Endothelial cell of umbilical vein (primary cell): ENCODE results near the gene GKN2. TPM values are rescaled to one million over a fixed set of nuclear protein-coding genes. Genes with fewer than 3 reads are reported as not detected.

Experiments
- BruUV-seq: library from RNA; stranded (reverse); fragments of 400-500 nt; replicated peaks from 2 replicates; lab custom pipeline; 2021; lab: Mats Ljungman, UMichigan
- CTCF ChIA-PET: fragments of 300-600, 350-600 bp; sonication (Branson Sonifier 250); formaldehyde crosslinking; loops from one replicate; lab custom pipeline; 2021; ENCODE audit warnings: antibody characterized with exemption, inconsistent platforms; lab: Charles Lee
- POLR2A ChIA-PET: fragments of 300-600, 350-600 bp; sonication (Branson Sonifier 250); formaldehyde crosslinking; loops from one replicate; lab custom pipeline; 2021; ENCODE audit warnings: antibody characterized with exemption, inconsistent platforms; lab: Charles Lee
- DNase-seq: peaks from one replicate; pipeline ENCODE4 v3.0.0-alpha.2; 2011; ENCODE audit warnings: low read depth, low spot score
- FAIRE-seq: peaks from 2 replicates; lab custom pipeline; 2011; peaks lifted over from hg19 to GRCh38; lab: Jason Lieb, UNC
- H2AFZ ChIP-seq: 2 replicates; pipeline ENCODE4 v1.6.0; 2012; ENCODE audit warnings: low read depth, low read length, control low read depth, inconsistent platforms
- H3K27ac ChIP-seq: 2 replicates; pipeline ENCODE4 v1.5.1; 2011; ENCODE audit warnings: low read depth, mild to moderate bottlenecking, control low read depth, low read length, moderate library complexity; ENCODE audit not compliant: insufficient read depth
- H3K27me3 ChIP-seq, 2 experiments: 2 replicates each; pipeline versions ENCODE4 v1.6.0 to v1.6.1; 2011; ENCODE audit warnings: low read length in 2 of 2, mixed read lengths in 1 of 2; ENCODE audit not compliant: control insufficient read depth in 2 of 2, insufficient read depth in 2 of 2
- H3K36me3 ChIP-seq, 2 experiments: 2 replicates in 1 of 2; 3 replicates in 1 of 2; pipeline ENCODE4 v1.5.1; 2011; ENCODE audit warnings: low read length in 2 of 2, mild to moderate bottlenecking in 1 of 2, moderate library complexity in 1 of 2; ENCODE audit not compliant: control insufficient read depth in 2 of 2, insufficient read depth in 2 of 2; ENCODE audit errors: extremely low read depth in 1 of 2
- H3K4me1 ChIP-seq: 3 replicates; pipeline ENCODE4 v1.5.1; 2011; ENCODE audit warnings: mild to moderate bottlenecking, low read length; ENCODE audit not compliant: control insufficient read depth, insufficient read depth; ENCODE audit errors: extremely low read depth
- H3K4me2 ChIP-seq: 2 replicates; pipeline ENCODE4 v1.6.1; 2011; ENCODE audit warnings: low read length, control low read depth, mixed read lengths; ENCODE audit not compliant: insufficient read depth
- H3K4me3 ChIP-seq, 3 experiments: fragments of 200-600 bp in 1 of 3; sonication (generic), shearing (Covaris generic) in 1 of 3; replicated peaks in 1 of 3; 2 replicates each; pipeline ENCODE4 v1.5.1; 2011 to 2016; ENCODE audit warnings: control low read depth in 3 of 3, low read length in 3 of 3, mild to moderate bottlenecking in 2 of 3, inconsistent platforms in 1 of 3, low read depth in 1 of 3, moderate library complexity in 1 of 3; ENCODE audit not compliant: insufficient read depth in 1 of 3
- H3K79me2 ChIP-seq: 2 replicates; pipeline ENCODE4 v1.6.0; 2012; ENCODE audit warnings: low read length, inconsistent platforms; ENCODE audit not compliant: control insufficient read depth, insufficient read depth
- H3K9ac ChIP-seq: replicated peaks from 2 replicates; pipeline ENCODE3; 2011; ENCODE audit warnings: low read length, control low read depth; ENCODE audit not compliant: insufficient read depth; ENCODE audit errors: extremely low read depth
- H3K9me1 ChIP-seq: replicated peaks from 3 replicates; pipeline ENCODE4 v1.6.0; 2011; ENCODE audit warnings: mild to moderate bottlenecking, low read length; ENCODE audit not compliant: control insufficient read depth, insufficient read depth; ENCODE audit errors: extremely low read depth
- H3K9me3 ChIP-seq: replicated peaks from 2 replicates; pipeline ENCODE4 v1.5.1; 2012; ENCODE audit warnings: low read length, inconsistent platforms; ENCODE audit not compliant: control insufficient read depth, insufficient read depth
- H4K20me1 ChIP-seq: replicated peaks from 2 replicates; pipeline ENCODE3; 2011; ENCODE audit warnings: mild to moderate bottlenecking, low read length; ENCODE audit not compliant: control insufficient read depth, insufficient read depth; ENCODE audit errors: extremely low read depth
- EZH2 ChIP-seq: IDR thresholded peaks from 2 replicates; pipeline ENCODE4 v1.6.1; 2012; ENCODE audit warnings: borderline replicate concordance, low read depth, mild to moderate bottlenecking, moderate library complexity, low read length, inconsistent platforms; ENCODE audit not compliant: severe bottlenecking
- FOS ChIP-seq: IDR thresholded peaks from 2 replicates; pipeline ENCODE4 v1.6.1; 2011; ENCODE audit warnings: mild to moderate bottlenecking, low read length, moderate library complexity, borderline replicate concordance; ENCODE audit not compliant: insufficient read depth
- GATA2 ChIP-seq: IDR thresholded peaks from 2 replicates; pipeline ENCODE4 v1.7.0; 2011; ENCODE audit warnings: low read depth, mild to moderate bottlenecking, moderate library complexity, mixed read lengths, low read length; ENCODE audit not compliant: insufficient read length, insufficient read depth
- JUN ChIP-seq: IDR thresholded peaks from 2 replicates; pipeline ENCODE4 v1.6.1; 2011; ENCODE audit warnings: borderline replicate concordance, low read depth; ENCODE audit not compliant: insufficient read length, insufficient read depth
- MYC ChIP-seq: IDR thresholded peaks from one replicate; pipeline ENCODE4 v1.6.1; 2011; ENCODE audit warnings: mild to moderate bottlenecking, low read depth, low read length
- POLR2A ChIP-seq: IDR thresholded peaks from 2 replicates; pipeline ENCODE4 v1.6.1; 2012; ENCODE audit warnings: low read depth, mild to moderate bottlenecking, control low read depth, low read length
- POLR2AphosphoS5 ChIP-seq: IDR thresholded peaks from 2 replicates; pipeline ENCODE4 v1.6.1; 2012; ENCODE audit warnings: low read depth, mild to moderate bottlenecking, control low read depth, low read length, moderate library complexity; ENCODE audit not compliant: insufficient read depth
- dilution Hi-C: fragments of 300-500 bp; cut with MboI; formaldehyde crosslinking; loops from one replicate; pipeline ENCODE4 v1.15.0; 2019; ENCODE audit warnings: low sequenced_read_pairs; ENCODE audit not compliant: extremely low pct_ligation_motif_present
- intact Hi-C: fragments of 100-400 bp; cut with micrococcal nuclease; formaldehyde crosslinking; loops from one replicate; pipeline ENCODE4 v1.10.0; 2022
- polyA plus RNA-seq, 4 experiments: library from polyadenylated mRNA; depleted of rRNA in 3 of 4; stranded (reverse) in 3 of 4; unstranded in 1 of 4; fragments of >200 nt; gene quantifications; 2 replicates each; pipeline versions ENCODE4 v1.2.1 to v1.2.3, GENCODE V29; 2011 to 2012; ENCODE audit warnings: missing spikeins in 1 of 4
- total RNA-seq: library from RNA; stranded (reverse); gene quantifications from 2 replicates; pipeline ENCODE4 v1.2.3, GENCODE V29; 2021
- TF ChIP-seq, protein P1 (sequence below): IDR thresholded peaks from 2 replicates; pipeline ENCODE4 v1.6.1; 2011; ENCODE audit not compliant: insufficient read depth, insufficient read length
- TF ChIP-seq, protein P2 (sequence below), 2 donors: IDR thresholded peaks; 1 replicate in 1 of 2; 2 replicates in 1 of 2; pipeline ENCODE4 v1.5.1; 2011; ENCODE audit warnings: low read length in 2 of 2, mild to moderate bottlenecking in 2 of 2, moderate library complexity in 2 of 2, control low read depth in 1 of 2, inconsistent platforms in 1 of 2, low read depth in 1 of 2; ENCODE audit not compliant: insufficient read depth in 1 of 2; ENCODE audit errors: extremely low read depth in 1 of 2

Gene GKN2
- total and polyA plus RNA-seq, 2 donors (not counting 3 experiments of a cell fraction or from before 2014, with no cell fraction given), result not detected

DNA sequence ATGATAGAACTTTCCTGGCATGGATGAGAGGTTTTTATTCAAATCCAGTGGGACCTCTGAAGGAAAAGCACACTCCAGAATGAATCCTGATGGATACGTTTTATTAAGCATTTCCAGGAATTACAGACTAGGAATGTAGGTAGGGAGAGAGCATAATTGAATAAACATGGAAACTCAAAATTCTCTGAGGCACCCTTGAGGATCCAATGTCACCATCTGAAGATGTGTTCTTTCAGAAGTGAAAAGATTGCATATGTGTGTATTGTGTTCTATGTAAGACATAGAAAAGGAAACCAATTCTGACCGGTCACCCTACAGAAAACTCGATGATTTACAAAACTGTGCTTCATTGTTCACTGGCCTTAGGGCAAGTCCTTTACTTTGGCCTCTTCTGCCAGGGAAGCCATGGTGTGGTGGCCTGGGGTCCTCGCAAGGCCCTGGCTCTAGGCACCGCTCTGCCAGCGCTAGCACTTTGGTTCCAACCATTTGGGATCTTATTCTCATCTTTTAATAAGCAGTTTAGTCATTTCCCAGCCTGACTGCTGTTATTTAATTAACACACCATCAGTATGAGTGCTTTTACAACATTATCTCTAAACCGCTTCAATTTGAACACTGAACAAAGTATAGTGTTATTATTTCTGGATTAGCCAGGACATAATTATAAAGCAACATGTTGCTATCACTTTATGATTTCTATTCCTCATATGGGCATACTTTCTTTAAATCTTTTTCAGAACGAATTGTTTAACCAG, 17.2 kb upstream of the GKN2 start:
- ChIA-PET POLR2A (no interaction called here), CTCF (no interaction called here)
- no peak overlapping the region for H3K9ac ChIP-seq
- H3K9me1 ChIP-seq, result no peaks in the 10 kb centered on the region
- H4K20me1 ChIP-seq, result no peaks in the 10 kb centered on the region
- no peak for FAIRE-seq
- no peak overlapping the region for H3K27ac ChIP-seq
- H3K4me1 ChIP-seq, result no peaks in the 10 kb centered on the region
- H3K36me3 ChIP-seq, result no peaks in the 10 kb centered on the region
- no peak for DNase-seq
- H3K79me2 ChIP-seq, result no peaks in the 10 kb centered on the region
- TF ChIP-seq GATA2, result no peak
- TF ChIP-seq, protein P1, sequence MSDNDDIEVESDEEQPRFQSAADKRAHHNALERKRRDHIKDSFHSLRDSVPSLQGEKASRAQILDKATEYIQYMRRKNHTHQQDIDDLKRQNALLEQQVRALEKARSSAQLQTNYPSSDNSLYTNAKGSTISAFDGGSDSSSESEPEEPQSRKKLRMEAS, result no peak
- no peak for TF ChIP-seq EZH2
- TF ChIP-seq POLR2A, result no peak
- TF ChIP-seq JUN, result no peak
- TF ChIP-seq MYC, result no peak
- no peak for TF ChIP-seq FOS
- TF ChIP-seq POLR2AphosphoS5, result no peak
- TF ChIP-seq, protein P2, sequence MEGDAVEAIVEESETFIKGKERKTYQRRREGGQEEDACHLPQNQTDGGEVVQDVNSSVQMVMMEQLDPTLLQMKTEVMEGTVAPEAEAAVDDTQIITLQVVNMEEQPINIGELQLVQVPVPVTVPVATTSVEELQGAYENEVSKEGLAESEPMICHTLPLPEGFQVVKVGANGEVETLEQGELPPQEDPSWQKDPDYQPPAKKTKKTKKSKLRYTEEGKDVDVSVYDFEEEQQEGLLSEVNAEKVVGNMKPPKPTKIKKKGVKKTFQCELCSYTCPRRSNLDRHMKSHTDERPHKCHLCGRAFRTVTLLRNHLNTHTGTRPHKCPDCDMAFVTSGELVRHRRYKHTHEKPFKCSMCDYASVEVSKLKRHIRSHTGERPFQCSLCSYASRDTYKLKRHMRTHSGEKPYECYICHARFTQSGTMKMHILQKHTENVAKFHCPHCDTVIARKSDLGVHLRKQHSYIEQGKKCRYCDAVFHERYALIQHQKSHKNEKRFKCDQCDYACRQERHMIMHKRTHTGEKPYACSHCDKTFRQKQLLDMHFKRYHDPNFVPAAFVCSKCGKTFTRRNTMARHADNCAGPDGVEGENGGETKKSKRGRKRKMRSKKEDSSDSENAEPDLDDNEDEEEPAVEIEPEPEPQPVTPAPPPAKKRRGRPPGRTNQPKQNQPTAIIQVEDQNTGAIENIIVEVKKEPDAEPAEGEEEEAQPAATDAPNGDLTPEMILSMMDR (IDR thresholded peaks at IDR 0.05; ENCODE audit: extremely low read depth in 1 of 2, insufficient read depth in 1 of 2, low read depth in 1 of 2, low read length in 2 of 2), result no peak
- H3K9me3 ChIP-seq, result no peaks in the 10 kb centered on the region
- intact Hi-C loops, result no loop called here
- H3K4me2 ChIP-seq, result no peak overlapping the region
- BruUV-seq, result no TSS peak
- no peak overlapping the region for H3K4me3 ChIP-seq
- dilution Hi-C loops, result no loop called here
- H3K27me3 ChIP-seq, result peaks cover 11% of the 10 kb centered on the region in 2 experiments
- no peak overlapping the region for H2AFZ ChIP-seq
